ENCODE results near the gene R3HDM1.

- TF ChIP-seq EP300 (IDR thresholded peaks at IDR 0.05) (no peak), POLR2A (IDR thresholded peaks at IDR 0.05) (no peak)
Measured at GRCh38 chr2:135546436-135546835, 15.2 kb downstream of the R3HDM1 start.
